K562 (cell line): ENCODE measurements around the gene PCNX2.

Source experiments
- CREB1 ChIP-seq, 2 experiments: sonication (generic) in 1 of 2; formaldehyde crosslinking in 1 of 2; IDR thresholded peaks; 2 replicates each; pipeline versions ENCODE4 v1.6.1 to v1.8.0; 2012 to 2022; ENCODE audit warnings: inconsistent platforms in 1 of 2, mild to moderate bottlenecking in 1 of 2, missing genetic modification reagents in 1 of 2, moderate library complexity in 1 of 2
- CTCF ChIP-seq, 3 experiments: IDR thresholded peaks in 2 of 3; conservative IDR thresholded peaks in 1 of 3; 2 replicates each; pipeline ENCODE4 v1.5.1; 2011 to 2012; ENCODE audit warnings: low read length in 3 of 3, mild to moderate bottlenecking in 3 of 3, control low read depth in 2 of 3, improper control_type of control experiment in 1 of 3, inconsistent platforms in 1 of 3, low read depth in 1 of 3, mixed read lengths in 1 of 3, moderate library complexity in 1 of 3; ENCODE audit not compliant: insufficient read depth in 2 of 3
- DDX20 ChIP-seq: fragments of 450-650 bp; IDR thresholded peaks from 2 replicates; pipeline ENCODE4 v1.6.1; 2016; ENCODE audit warnings: missing genetic modification characterization, low read depth, mild to moderate bottlenecking, missing compliant biosample characterization, moderate library complexity
- GABPA ChIP-seq: fragments of 200-800 bp; sonication (Bioruptor generic); conservative IDR thresholded peaks from 2 replicates; pipeline ENCODE4 v1.6.1; 2016; ENCODE audit warnings: low read depth, missing genetic modification characterization, missing compliant biosample characterization
- KAT8 ChIP-seq: fragments of 450-650 bp; IDR thresholded peaks from 2 replicates; pipeline ENCODE4 v1.6.1; 2016; ENCODE audit warnings: low read depth, mild to moderate bottlenecking
- NELFE ChIP-seq: IDR thresholded peaks from 2 replicates; pipeline ENCODE4 v1.6.1; 2011; ENCODE audit warnings: mild to moderate bottlenecking; ENCODE audit not compliant: insufficient read depth, insufficient read length
- SIN3A ChIP-seq, 2 experiments: fragments of 150-350 bp in 1 of 2; IDR thresholded peaks; 2 replicates each; pipeline ENCODE4 v1.6.1; 2011 to 2016; ENCODE audit warnings: borderline replicate concordance in 2 of 2, low read depth in 2 of 2, low read length in 2 of 2, mild to moderate bottlenecking in 2 of 2, moderate library complexity in 2 of 2; ENCODE audit not compliant: control insufficient read depth in 1 of 2
- SREBF1 ChIP-seq: fragments of 150-350 bp; IDR thresholded peaks from 2 replicates; pipeline ENCODE4 v1.6.1; 2014; ENCODE audit warnings: antibody characterized with exemption, low read depth, low read length, borderline replicate concordance
- STAG1 ChIP-seq: sonication (generic); formaldehyde crosslinking; IDR thresholded peaks from 2 replicates; pipeline ENCODE4 v1.5.0; 2020; ENCODE audit warnings: missing genetic modification reagents, borderline replicate concordance
- ZBTB2 ChIP-seq: fragments of 450-650 bp; IDR thresholded peaks from 2 replicates; pipeline ENCODE4 v1.6.1; 2016; ENCODE audit warnings: antibody characterized with exemption
- ZNF780A ChIP-seq: fragments of 250-450 bp; sonication (Bioruptor Pico); IDR thresholded peaks from 2 replicates; pipeline ENCODE4 v1.5.0; 2021; ENCODE audit warnings: mild to moderate bottlenecking
- TF ChIP-seq, protein P1 (sequence below): sonication (generic); formaldehyde crosslinking; IDR thresholded peaks from 2 replicates; pipeline ENCODE4 v1.8.0; 2023; ENCODE audit warnings: mild to moderate bottlenecking, missing genetic modification reagents

- TF ChIP-seq, protein P1, sequence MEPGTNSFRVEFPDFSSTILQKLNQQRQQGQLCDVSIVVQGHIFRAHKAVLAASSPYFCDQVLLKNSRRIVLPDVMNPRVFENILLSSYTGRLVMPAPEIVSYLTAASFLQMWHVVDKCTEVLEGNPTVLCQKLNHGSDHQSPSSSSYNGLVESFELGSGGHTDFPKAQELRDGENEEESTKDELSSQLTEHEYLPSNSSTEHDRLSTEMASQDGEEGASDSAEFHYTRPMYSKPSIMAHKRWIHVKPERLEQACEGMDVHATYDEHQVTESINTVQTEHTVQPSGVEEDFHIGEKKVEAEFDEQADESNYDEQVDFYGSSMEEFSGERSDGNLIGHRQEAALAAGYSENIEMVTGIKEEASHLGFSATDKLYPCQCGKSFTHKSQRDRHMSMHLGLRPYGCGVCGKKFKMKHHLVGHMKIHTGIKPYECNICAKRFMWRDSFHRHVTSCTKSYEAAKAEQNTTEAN (CRISPR knock-in tag) = no peak
- TF ChIP-seq SREBF1 (no peak), CTCF (IDR thresholded peaks at IDR 0.05 in 2 of 3, conservative IDR thresholded peaks at IDR 0.05 in 1 of 3; ENCODE audit: insufficient read depth in 2 of 3, low read depth in 1 of 3, low read length in 3 of 3) (no peak), STAG1 (CRISPR knock-in tag) (no peak), DDX20 (tag) (no peak), ZBTB2 (no peak), CREB1 (IDR thresholded peaks at IDR 0.05) (no peak), CREB1 (CRISPR knock-in tag; IDR thresholded peaks at IDR 0.05) (no peak), ZNF780A (CRISPR knock-in tag) (no peak), GABPA (tag) (no peak), NELFE (no peak), KAT8 (no peak), SIN3A (IDR thresholded peaks at IDR 0.05; ENCODE audit: borderline replicate concordance in 2 of 2, control insufficient read depth in 1 of 2, low read depth in 2 of 2, low read length in 2 of 2) (no peak)
Measured at GRCh38 chr1:232954594-232955365, 340.7 kb downstream of the PCNX2 start.
